ENCODE results near the gene TPP1. TPM values are rescaled to one million over a fixed set of nuclear protein-coding genes. Genes with fewer than 3 reads are reported as not detected.

TPP1 gene
- total RNA-seq, 3 donors from 2014 or later, result 25.4 to 35.6 (median 27.3) TPM

DNA sequence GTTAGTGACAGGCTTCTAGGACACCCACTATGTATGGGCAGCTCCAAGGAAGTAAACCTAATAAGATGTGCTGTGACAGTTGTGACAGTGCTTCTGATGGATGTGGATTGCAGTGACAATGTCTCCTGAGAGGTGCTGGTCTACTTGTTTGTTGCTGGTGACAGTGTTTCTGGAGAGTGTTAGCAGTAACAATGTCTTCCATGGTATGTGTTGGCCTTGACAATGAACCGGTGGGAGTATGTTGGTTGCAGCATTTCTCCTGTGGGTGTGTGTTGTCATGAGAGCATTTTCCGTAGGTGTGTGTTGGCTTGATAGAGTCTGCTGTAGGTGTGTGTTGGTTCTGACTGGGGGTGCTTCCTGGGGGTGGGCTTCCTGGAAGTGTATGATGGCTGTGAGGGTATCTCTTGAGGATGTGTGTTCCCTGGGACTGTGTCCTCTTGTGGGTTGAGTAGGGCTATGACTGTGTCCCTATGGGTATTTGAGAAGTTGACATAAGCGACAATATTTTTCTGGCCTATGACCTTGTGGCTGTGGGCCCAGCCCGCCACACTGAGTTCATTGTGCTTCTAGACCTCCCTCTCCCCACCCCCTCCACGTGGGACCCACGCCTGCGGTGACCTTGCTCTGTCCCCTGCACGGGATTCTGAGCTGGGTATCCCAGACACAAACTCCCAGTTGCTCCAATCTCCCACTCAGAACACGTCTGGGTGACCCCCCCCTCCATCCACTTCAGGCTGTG lies 35.2 kb upstream of the TPP1 start:
- Mint-ChIP-seq H3K4me1 (ENCODE audit: low read depth) (peaks cover 3% of the 10 kb centered on the region), H3K27me3 (ENCODE audit: low read depth) (peaks cover 3% of the 10 kb centered on the region), H3K36me3 (ENCODE audit: insufficient read depth) (no peaks in the 10 kb centered on the region), H3K9me3 (no peaks in the 10 kb centered on the region), H3K4me3 (no peak overlapping the region)
- ATAC-seq, result peak in 1 of 2 donors; percentile 6
- no peak for DNase-seq

DNA sequence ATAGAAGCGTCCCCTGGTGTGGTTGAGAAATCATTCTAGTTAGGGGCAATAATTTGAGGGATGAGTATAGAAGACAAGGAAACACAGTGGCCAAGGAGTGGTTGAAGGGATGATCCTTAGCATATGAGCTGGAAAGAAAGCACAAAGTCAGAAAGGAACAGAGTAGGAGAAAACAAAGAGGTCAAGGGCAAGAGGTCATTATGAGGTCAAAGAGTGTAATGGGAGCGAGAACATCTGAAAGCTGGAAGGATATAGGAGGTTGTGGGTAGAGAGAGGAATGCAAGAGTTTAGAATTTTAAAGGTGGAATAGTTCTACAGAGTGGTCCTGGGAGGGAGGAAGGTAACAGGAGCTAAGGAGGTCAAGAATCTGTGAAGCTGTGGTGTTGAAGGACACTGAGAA lies 34.4 kb upstream of the TPP1 start:
- no peaks in the 10 kb centered on the region for H3K9me3 Mint-ChIP-seq
- no peaks in the 10 kb centered on the region for H3K36me3 Mint-ChIP-seq (ENCODE audit: insufficient read depth)
- peaks cover 3% of the 10 kb centered on the region for H3K4me1 Mint-ChIP-seq (ENCODE audit: low read depth)
- peaks cover 3% of the 10 kb centered on the region for H3K27me3 Mint-ChIP-seq (ENCODE audit: low read depth)
- ATAC-seq (no peak), DNase-seq (no peak)
- no peak overlapping the region for H3K4me3 Mint-ChIP-seq

DNA sequence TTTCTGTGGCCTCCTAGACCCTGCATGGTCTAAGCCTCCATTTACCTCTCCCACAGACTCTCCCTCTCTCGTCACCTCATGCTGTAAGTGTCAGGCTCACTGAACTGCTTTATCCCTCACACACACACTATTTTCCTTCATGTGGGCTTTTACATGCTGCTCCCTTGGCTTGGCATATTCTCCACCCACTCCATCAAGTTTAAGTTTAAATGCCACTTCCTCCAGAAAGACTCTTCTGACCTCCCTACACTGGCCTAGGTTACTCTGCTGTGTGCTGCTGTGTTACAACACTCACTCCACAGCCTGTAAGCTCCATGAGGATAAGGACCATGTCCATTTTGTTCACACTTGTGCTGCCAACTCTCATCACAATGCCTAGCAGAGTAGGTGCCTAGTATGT lies 33.9 kb upstream of the TPP1 start:
- DNase-seq (no peak), ATAC-seq (no peak)
- Mint-ChIP-seq H3K4me3 (no peak overlapping the region), H3K9me3 (no peaks in the 10 kb centered on the region), H3K27me3 (ENCODE audit: low read depth) (peaks cover 3% of the 10 kb centered on the region), H3K4me1 (ENCODE audit: low read depth) (peaks cover 3% of the 10 kb centered on the region), H3K36me3 (ENCODE audit: insufficient read depth) (no peaks in the 10 kb centered on the region)

DNA sequence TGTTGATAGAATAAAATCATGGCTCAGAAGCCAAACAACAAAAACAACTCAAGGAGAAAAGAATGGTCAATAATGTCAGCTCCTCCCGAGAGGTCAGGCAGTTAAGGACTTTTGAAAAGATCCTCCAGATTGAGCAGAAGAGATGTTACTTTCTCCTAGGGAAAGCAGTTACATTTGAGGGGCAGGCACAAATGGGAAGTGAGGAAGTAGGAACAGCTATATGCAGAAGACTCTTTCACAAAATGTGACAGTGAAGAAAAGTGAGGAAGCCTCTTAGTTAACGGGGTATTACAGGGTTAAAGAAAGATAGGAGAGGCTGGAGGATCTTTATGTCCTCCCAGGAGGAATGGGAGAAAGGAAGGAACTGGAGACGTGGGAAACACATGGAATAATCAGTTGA lies 33.0 kb upstream of the TPP1 start:
- H3K9me3 Mint-ChIP-seq, result no peaks in the 10 kb centered on the region
- peaks cover 3% of the 10 kb centered on the region for H3K4me1 Mint-ChIP-seq (ENCODE audit: low read depth)
- ATAC-seq (no peak), DNase-seq (no peak)
- no peaks in the 10 kb centered on the region for H3K36me3 Mint-ChIP-seq (ENCODE audit: insufficient read depth)
- H3K27me3 Mint-ChIP-seq (ENCODE audit: low read depth), result peaks cover 3% of the 10 kb centered on the region
- no peak overlapping the region for H3K4me3 Mint-ChIP-seq

DNA sequence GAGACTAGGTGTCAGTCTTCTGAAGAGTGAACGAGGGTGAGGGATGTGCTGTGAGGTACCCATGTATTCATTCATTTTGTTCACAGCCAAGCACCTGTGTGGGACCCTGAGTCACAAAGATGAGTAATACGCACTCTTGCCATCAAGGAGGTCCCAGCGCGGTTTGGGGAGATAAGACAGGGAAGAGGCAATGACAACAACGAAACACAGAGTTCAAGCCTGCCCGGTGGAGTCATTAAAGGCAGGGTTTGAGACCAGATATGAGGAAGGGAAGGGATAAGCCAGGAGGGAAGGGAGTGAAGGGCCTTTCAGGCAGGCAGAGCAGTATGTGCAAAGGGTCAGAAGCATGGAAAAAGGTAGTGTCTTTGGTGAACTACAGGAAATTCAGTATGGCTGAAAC lies 31.8 kb upstream of the TPP1 start:
- Mint-ChIP-seq H3K4me1 (ENCODE audit: low read depth) (peaks cover under 1% of the 10 kb centered on the region), H3K9me3 (no peaks in the 10 kb centered on the region), H3K4me3 (no peak overlapping the region), H3K36me3 (ENCODE audit: insufficient read depth) (no peaks in the 10 kb centered on the region), H3K27me3 (ENCODE audit: low read depth) (no peaks in the 10 kb centered on the region)
- ATAC-seq (peak; percentile 66 to 67), DNase-seq (peak; percentile 43)

DNA sequence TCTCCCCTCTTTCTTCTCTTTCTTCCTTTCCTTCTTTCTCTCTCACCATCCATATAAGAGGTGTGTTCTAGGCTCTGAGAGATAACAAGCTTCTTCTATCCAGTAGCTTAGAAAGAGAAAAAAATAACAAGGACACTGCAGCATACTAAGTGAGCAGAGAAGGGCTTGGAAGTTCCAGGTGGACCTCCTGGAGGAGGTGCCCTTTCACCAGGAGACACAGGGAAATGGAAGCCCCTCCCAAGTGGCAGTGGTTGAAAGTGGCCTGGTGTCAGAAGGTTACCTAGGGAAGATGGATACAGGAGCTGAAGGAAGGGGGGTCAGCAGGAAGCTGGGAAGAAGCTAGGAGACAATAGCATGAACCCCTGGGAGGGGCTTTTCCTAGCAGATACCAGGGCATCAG lies 30.9 kb upstream of the TPP1 start:
- no peak for ATAC-seq
- Mint-ChIP-seq H3K36me3 (ENCODE audit: insufficient read depth) (no peaks in the 10 kb centered on the region), H3K4me3 (no peak overlapping the region), H3K4me1 (ENCODE audit: low read depth) (no peaks in the 10 kb centered on the region), H3K9me3 (no peaks in the 10 kb centered on the region), H3K27me3 (ENCODE audit: low read depth) (no peaks in the 10 kb centered on the region)
- no peak for DNase-seq

DNA sequence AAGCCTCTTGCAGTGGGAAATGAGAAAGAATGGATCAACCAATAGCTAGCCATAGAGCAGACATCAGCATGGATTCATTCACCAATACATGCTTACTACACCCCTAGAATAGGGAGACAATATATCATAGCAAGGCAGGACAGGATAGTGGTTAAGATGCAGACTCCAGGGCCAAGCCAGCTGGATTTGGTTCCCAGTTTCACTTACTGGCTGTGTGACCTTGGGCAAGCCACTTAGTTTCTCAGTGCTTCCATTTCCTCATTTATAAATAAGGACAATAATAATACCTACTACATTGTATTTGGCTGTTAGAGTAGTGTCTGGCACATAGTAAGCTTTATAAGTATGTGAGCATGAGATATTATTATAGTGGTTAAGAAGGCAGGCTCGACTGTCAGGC lies 29.3 kb upstream of the TPP1 start:
- no peaks in the 10 kb centered on the region for H3K27me3 Mint-ChIP-seq (ENCODE audit: low read depth)
- no peaks in the 10 kb centered on the region for H3K9me3 Mint-ChIP-seq
- H3K4me1 Mint-ChIP-seq (ENCODE audit: low read depth), result no peaks in the 10 kb centered on the region
- DNase-seq (no peak), ATAC-seq (no peak)
- no peak overlapping the region for H3K4me3 Mint-ChIP-seq
- no peaks in the 10 kb centered on the region for H3K36me3 Mint-ChIP-seq (ENCODE audit: insufficient read depth)

DNA sequence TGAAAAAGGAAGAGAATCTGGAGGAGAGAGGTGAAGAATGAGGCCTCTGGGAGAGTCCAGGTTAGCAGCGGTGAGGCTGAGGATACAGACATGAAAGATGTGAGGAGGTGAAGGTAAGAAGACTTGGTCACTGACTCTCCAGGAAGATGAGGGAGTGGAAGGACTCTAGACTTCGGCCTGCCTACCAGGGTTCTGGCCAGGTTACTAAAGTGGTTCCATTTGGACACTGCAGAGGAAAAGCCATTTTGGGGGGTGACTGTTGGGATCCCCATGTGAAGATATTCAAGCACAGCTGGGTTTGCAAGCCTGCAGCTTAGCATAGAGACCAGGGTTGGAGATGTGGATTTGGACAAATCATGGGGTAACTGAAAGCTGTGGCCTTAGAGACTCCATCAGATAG lies 28.6 kb upstream of the TPP1 start:
- Mint-ChIP-seq H3K4me1 (ENCODE audit: low read depth) (no peaks in the 10 kb centered on the region), H3K36me3 (ENCODE audit: insufficient read depth) (no peaks in the 10 kb centered on the region), H3K9me3 (no peaks in the 10 kb centered on the region), H3K4me3 (no peak overlapping the region), H3K27me3 (ENCODE audit: low read depth) (no peaks in the 10 kb centered on the region)
- DNase-seq (no peak), ATAC-seq (no peak)

DNA sequence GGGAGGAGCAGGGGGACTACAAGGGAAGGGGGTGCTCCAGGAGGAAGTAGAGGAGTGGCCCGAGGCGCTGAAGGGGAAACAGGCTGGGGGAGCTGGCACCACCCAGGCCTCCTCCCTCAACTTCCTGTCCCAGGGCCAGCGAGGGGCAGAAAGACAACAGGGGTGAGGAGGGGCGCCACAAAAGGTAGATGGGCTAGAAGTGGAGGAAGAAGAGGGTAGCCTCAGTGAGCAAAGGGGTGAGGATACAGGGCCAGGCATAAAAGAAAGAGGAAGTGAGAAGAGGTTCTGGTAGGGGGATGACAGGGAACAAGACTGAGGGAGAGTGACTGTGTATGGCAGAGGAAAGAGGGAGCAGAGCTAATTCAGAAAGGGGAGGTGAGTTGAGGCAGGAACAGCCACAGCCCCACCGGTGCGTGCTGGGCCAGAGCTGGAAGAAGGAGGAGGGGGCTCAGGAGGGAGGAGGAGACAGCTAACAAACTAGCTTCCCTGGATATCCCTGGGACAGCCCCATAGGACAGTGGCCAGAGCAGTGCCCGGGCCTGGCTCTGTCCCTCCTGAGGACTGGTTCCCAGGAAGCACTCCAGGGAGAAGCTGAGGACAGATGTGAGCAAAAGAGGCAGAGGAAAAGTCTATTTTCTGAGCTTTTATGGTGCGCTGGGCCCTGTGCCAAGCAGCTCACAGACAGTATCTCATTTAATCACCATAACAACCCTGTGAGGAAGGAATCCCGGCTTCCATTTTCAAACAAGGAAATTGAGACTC lies 27.9 kb upstream of the TPP1 start:
- H3K4me3 Mint-ChIP-seq, result no peak overlapping the region
- DNase-seq, result no peak

DNA sequence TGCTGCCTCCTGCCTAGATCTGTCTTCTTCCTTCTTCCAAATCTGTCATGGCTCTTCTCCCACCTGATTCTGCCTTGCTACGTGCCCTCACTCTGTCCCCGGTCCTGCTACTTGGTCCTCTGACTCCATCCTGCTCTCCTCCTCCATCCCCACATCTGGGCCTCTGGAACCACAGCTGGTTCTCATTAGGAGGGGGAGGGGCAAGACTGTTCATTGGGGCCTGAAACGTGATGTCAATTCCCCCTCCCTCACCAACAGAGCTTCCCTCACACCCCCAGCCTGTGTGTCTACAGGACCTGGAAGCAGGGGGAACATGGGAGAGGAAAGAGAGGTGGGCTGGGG lies 27.3 kb upstream of the TPP1 start:
- DNase-seq (no peak), ATAC-seq (peak in 1 of 2 donors; percentile 1)
- H3K9me3 Mint-ChIP-seq, result no peaks in the 10 kb centered on the region
- no peaks in the 10 kb centered on the region for H3K36me3 Mint-ChIP-seq (ENCODE audit: insufficient read depth)
- no peaks in the 10 kb centered on the region for H3K27me3 Mint-ChIP-seq (ENCODE audit: low read depth)
- H3K4me3 Mint-ChIP-seq, result no peak overlapping the region
- no peaks in the 10 kb centered on the region for H3K4me1 Mint-ChIP-seq (ENCODE audit: low read depth)

More for the DNA sequence above, 27.9 kb upstream of the TPP1 start:
- Mint-ChIP-seq H3K4me1 (ENCODE audit: low read depth) (no peaks in the 10 kb centered on the region), H3K27me3 (ENCODE audit: low read depth) (no peaks in the 10 kb centered on the region), H3K9me3 (no peaks in the 10 kb centered on the region), H3K36me3 (ENCODE audit: insufficient read depth) (no peaks in the 10 kb centered on the region)
- peak; percentile 32 to 56 for ATAC-seq

DNA sequence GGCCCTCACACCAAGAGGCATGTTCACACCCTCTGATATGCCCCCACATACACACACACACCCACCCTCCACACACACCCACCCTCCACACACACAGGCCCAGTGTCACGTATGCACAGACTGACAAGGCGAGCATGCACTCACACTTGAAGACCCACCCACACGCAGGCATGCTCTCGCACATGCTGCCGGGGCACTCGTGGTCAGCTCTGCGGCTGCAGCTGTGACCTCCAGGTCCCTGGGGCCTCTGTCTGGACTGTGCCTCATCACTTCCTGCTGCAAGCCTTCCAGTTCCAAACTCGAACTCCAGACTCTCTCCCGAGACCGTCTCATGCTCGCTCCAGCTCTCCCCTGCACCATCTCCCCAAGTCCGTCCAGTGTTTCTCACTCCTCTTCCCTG lies 26.8 kb upstream of the TPP1 start:
- Mint-ChIP-seq H3K4me3 (peak overlapping the region; percentile 14), H3K27me3 (ENCODE audit: low read depth) (no peaks in the 10 kb centered on the region), H3K9me3 (no peaks in the 10 kb centered on the region), H3K4me1 (ENCODE audit: low read depth) (no peaks in the 10 kb centered on the region), H3K36me3 (ENCODE audit: insufficient read depth) (no peaks in the 10 kb centered on the region)
- DNase-seq (no peak), ATAC-seq (no peak)

DNA sequence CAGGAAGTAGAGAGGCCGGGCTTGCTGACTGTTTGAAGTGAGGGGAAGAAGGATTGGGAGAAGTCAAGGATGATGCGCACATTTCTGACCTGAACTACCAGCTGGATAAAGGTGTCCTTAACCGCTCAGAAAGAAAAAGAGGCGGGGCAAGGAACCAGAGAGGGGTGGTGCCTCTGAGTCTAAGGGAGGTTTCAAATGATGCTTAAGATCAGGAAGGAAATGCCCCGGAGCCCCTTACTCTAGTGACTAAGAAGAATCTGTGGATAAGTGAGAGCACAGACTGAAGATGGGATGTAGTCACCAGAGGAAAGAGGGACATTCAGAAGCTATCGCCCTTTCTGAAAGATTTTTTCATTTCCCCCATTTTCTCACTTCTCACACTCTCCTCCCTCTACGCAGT lies 23.7 kb upstream of the TPP1 start:
- ATAC-seq (no peak), DNase-seq (no peak)
- no peaks in the 10 kb centered on the region for H3K36me3 Mint-ChIP-seq (ENCODE audit: insufficient read depth)
- no peak overlapping the region for H3K4me3 Mint-ChIP-seq
- H3K9me3 Mint-ChIP-seq, result no peaks in the 10 kb centered on the region
- H3K27me3 Mint-ChIP-seq (ENCODE audit: low read depth), result no peaks in the 10 kb centered on the region
- H3K4me1 Mint-ChIP-seq (ENCODE audit: low read depth), result no peaks in the 10 kb centered on the region

DNA sequence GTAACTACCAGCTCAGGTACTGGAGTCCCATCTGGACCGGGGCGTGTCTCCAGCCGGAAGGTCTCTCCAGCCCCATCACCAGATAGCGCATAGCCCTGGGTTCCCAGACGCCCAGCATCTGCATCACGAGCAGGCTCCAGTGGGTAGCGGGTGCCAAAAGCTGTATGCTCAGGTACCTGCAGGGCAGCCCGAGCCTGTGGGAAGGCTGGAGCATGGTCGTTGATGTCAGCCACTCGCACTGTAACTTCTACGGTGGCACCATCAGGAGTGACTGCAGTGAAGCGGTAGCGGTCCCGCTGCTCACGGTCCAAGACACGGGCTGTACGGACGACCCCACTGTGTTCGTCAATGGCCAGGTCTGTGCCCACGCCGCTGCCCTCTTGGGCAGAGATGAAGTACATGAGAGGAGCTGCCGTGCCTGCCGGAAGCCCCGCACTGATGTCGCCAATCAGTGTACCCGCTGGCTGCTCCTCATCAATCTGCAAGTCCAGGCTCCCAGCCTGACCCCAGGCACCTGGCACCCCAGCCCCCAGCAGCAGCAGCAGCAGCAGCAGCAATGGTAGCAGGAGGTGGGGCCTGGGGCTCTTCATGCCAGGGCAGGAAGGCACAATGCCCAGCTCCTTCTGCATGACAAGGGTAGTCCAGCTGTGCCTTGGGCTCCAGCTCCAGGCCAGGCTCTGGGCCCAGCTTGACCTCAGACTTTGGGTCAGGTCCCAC lies 21.9 kb upstream of the TPP1 start:
- no peaks in the 10 kb centered on the region for H3K9me3 Mint-ChIP-seq
- no peak for DNase-seq
- H3K27me3 Mint-ChIP-seq (ENCODE audit: low read depth), result no peaks in the 10 kb centered on the region
- H3K4me1 Mint-ChIP-seq (ENCODE audit: low read depth), result no peaks in the 10 kb centered on the region
- ATAC-seq, result no peak
- no peaks in the 10 kb centered on the region for H3K36me3 Mint-ChIP-seq (ENCODE audit: insufficient read depth)
- no peak overlapping the region for H3K4me3 Mint-ChIP-seq

DNA sequence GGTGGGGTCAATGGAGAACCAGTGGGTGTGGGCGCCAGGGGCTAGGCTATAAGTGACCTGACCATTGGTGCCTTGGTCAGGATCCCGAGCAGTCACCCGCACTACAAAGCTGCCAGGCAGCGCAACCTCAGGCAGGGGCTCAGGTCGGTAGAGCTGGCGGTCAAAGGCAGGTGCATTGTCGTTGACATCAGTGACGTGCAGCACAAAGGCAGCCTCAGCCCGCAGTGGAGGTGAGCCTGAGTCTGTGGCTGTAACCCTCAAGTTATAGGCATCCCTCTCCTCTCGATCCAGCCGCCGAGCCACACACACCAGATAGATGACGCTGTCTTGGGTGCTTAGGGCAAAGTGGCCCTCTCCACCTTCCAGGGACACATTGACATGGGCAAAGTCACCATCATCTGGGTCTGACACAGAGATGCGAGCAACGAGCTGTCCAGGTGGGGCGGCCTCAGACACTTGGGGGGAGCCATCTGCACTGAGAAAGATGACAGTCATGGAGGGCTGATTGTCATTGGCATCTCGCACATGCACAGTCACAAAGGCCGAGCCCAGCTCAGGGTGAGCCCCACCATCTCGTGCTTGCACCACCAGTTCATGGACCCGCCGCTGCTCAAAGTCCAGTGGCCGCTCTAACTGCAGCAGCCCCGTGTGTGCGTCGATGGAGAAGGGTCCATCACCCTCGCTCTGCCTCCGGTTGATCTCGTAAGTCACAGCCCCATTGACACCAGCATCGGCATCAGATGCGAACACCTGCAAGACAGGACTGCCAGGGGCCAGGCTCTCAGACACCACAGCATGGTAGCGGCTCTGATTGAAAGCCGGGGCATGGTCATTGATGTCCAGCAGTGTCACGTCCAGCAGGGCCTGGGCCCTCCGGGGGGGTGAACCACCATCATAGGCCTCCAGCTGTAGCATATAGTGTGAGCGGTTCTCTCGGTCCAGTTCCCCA lies 21.1 kb upstream of the TPP1 start:
- Mint-ChIP-seq H3K9me3 (no peaks in the 10 kb centered on the region), H3K4me1 (ENCODE audit: low read depth) (no peaks in the 10 kb centered on the region), H3K36me3 (ENCODE audit: insufficient read depth) (no peaks in the 10 kb centered on the region), H3K27me3 (ENCODE audit: low read depth) (no peaks in the 10 kb centered on the region), H3K4me3 (no peak overlapping the region)
- no peak for ATAC-seq
- DNase-seq, result no peak
